ENCODE results near the gene FYN.

GRCh38 chr6:111701146-111701545, 172.1 kb downstream of the FYN start:
- no peak for TF ChIP-seq USF2 (IDR thresholded peaks at IDR 0.05; ENCODE audit: low read depth, low read length)
- TF ChIP-seq CTCF (conservative IDR thresholded peaks at IDR 0.05; ENCODE audit: low read depth, low read length), result no peak
- TF ChIP-seq BHLHE40 (IDR thresholded peaks at IDR 0.05; ENCODE audit: low read depth, low read length), result no peak
- no peak for TF ChIP-seq MXI1 (IDR thresholded peaks at IDR 0.05; ENCODE audit: borderline replicate concordance, low read depth, low read length)
- TF ChIP-seq FOS (IDR thresholded peaks at IDR 0.05; ENCODE audit: low read depth, low read length), result no peak
- peak; percentile 29; the same call in 1 of the 2 replicates for TF ChIP-seq MAFK (IDR thresholded peaks at IDR 0.05; ENCODE audit: low read depth, low read length)
- TF ChIP-seq POLR2A (IDR thresholded peaks at IDR 0.05; ENCODE audit: low read depth, low read length), result no peak
- no peak for TF ChIP-seq SMC3 (IDR thresholded peaks at IDR 0.05; ENCODE audit: low read depth, low read length)
- TF ChIP-seq ELK1 (IDR thresholded peaks at IDR 0.05; ENCODE audit: borderline replicate concordance, low read depth, low read length), result no peak
- TF ChIP-seq CEBPB (IDR thresholded peaks at IDR 0.05; ENCODE audit: low read depth, low read length), result no peak
- no peak for TF ChIP-seq RCOR1 (IDR thresholded peaks at IDR 0.05; ENCODE audit: insufficient replicate concordance, low read length)

Data from IMR-90 (cell line).